ENCODE results near the gene HOXB2.

HOXB2 gene

GRCh38 chr17:48575066-48575582 is 30.2 kb upstream of the HOXB2 start:
- no peak overlapping the region for H3K4me3 ChIP-seq (replicated peaks; ENCODE audit: low read depth, low read length)
- no peak for DNase-seq (ENCODE audit: extremely low read depth, low read depth)
- TF ChIP-seq CTCF (IDR thresholded peaks at IDR 0.05; ENCODE audit: low read depth, low read length, missing control alignments), result no peak

- no peak for TF ChIP-seq CTCF (IDR thresholded peaks at IDR 0.05; ENCODE audit: low read depth, low read length, missing control alignments)
- DNase-seq (ENCODE audit: extremely low read depth, low read depth), result no peak
- H3K4me3 ChIP-seq (replicated peaks; ENCODE audit: low read depth, low read length), result no peak overlapping the region
Measured at GRCh38 chr17:48574505-48575065, 29.7 kb upstream of the HOXB2 start.

GRCh38 chr17:48571826-48572417 is 27.0 kb upstream of the HOXB2 start:
- no peak for DNase-seq (ENCODE audit: extremely low read depth, low read depth)
- H3K4me3 ChIP-seq (replicated peaks; ENCODE audit: low read depth, low read length), result no peak overlapping the region
- no peak for TF ChIP-seq CTCF (IDR thresholded peaks at IDR 0.05; ENCODE audit: low read depth, low read length, missing control alignments)

- TF ChIP-seq CTCF (IDR thresholded peaks at IDR 0.05; ENCODE audit: low read depth, low read length, missing control alignments), result no peak
- DNase-seq (ENCODE audit: extremely low read depth, low read depth), result no peak
- no peak overlapping the region for H3K4me3 ChIP-seq (replicated peaks; ENCODE audit: low read depth, low read length)
Measured at GRCh38 chr17:48571024-48571818, 26.3 kb upstream of the HOXB2 start.

- no peak overlapping the region for H3K4me3 ChIP-seq (replicated peaks; ENCODE audit: low read depth, low read length)
- no peak for TF ChIP-seq CTCF (IDR thresholded peaks at IDR 0.05; ENCODE audit: low read depth, low read length, missing control alignments)
- no peak for DNase-seq (ENCODE audit: extremely low read depth, low read depth)
Measured at GRCh38 chr17:48570325-48571023, 25.6 kb upstream of the HOXB2 start.

- no peak for DNase-seq (ENCODE audit: extremely low read depth, low read depth)
- no peak overlapping the region for H3K4me3 ChIP-seq (replicated peaks; ENCODE audit: low read depth, low read length)
- no peak for TF ChIP-seq CTCF (IDR thresholded peaks at IDR 0.05; ENCODE audit: low read depth, low read length, missing control alignments)
Measured at GRCh38 chr17:48569674-48570324, 24.9 kb upstream of the HOXB2 start.
